BLaER1 treated with 17β-estradiol and CSF1 and Interleukin-3, amounts not matched to agents 10 nM and 100 nM (cell line): ENCODE results near the gene RBMS3.

Experiments used
- H3K27ac ChIP-seq, 11 experiments: shearing (Covaris generic); formaldehyde crosslinking; 2 replicates each; pipeline ENCODE4 v1.8.1; 2022
- H3K27me3 ChIP-seq, 11 experiments: shearing (Covaris generic); formaldehyde crosslinking; 2 replicates each; pipeline ENCODE4 v1.8.1; 2022
- H3K36me3 ChIP-seq, 11 experiments: shearing (Covaris generic); formaldehyde crosslinking; 2 replicates each; pipeline ENCODE4 v1.8.1; 2022
- H3K4me1 ChIP-seq, 10 experiments: shearing (Covaris generic); formaldehyde crosslinking; 2 replicates each; pipeline ENCODE4 v1.8.1; 2022
- H3K4me2 ChIP-seq, 11 experiments: shearing (Covaris generic); formaldehyde crosslinking; 2 replicates each; pipeline ENCODE4 v1.8.1; 2022
- H3K4me3 ChIP-seq, 10 experiments: shearing (Covaris generic); formaldehyde crosslinking; 2 replicates each; pipeline ENCODE4 v1.8.1; 2022
- H3K9ac ChIP-seq, 11 experiments: shearing (Covaris generic); formaldehyde crosslinking; 2 replicates each; pipeline ENCODE4 v1.8.1; 2022
- H3K9me3 ChIP-seq, 11 experiments: shearing (Covaris generic); formaldehyde crosslinking; replicated peaks in 1 of 11; 2 replicates each; pipeline ENCODE4 v1.8.1; 2022
- H4K20me1 ChIP-seq, 11 experiments: shearing (Covaris generic); formaldehyde crosslinking; 2 replicates each; pipeline ENCODE4 v1.8.1; 2022
- Cebpa-rat ChIP-seq, 11 experiments: shearing (Covaris generic); IDR thresholded peaks; 2 replicates each; pipeline ENCODE4 v1.8.1; 2022

Gene RBMS3

GRCh38 chr3:29503958-29504357 is 223.1 kb downstream of the RBMS3 start:
- H3K9me3 ChIP-seq, result no peaks in the 10 kb centered on the region
- H3K4me3 ChIP-seq, result no peak overlapping the region
- H3K27me3 ChIP-seq, result no peaks in the 10 kb centered on the region
- no peak overlapping the region for H3K4me2 ChIP-seq
- H4K20me1 ChIP-seq, result no peaks in the 10 kb centered on the region
- H3K9ac ChIP-seq, result no peak overlapping the region
- H3K4me1 ChIP-seq, result no peaks in the 10 kb centered on the region
- no peaks in the 10 kb centered on the region for H3K36me3 ChIP-seq
- TF ChIP-seq Cebpa-rat (IDR thresholded peaks at IDR 0.05), result no peak
- H3K27ac ChIP-seq, result no peak overlapping the region

GRCh38 chr3:29506502-29506901 is 225.6 kb downstream of the RBMS3 start:
- H3K9ac ChIP-seq, result no peak overlapping the region
- H3K9me3 ChIP-seq, result no peaks in the 10 kb centered on the region
- H3K4me2 ChIP-seq, result no peak overlapping the region
- no peaks in the 10 kb centered on the region for H4K20me1 ChIP-seq
- no peaks in the 10 kb centered on the region for H3K4me1 ChIP-seq
- no peaks in the 10 kb centered on the region for H3K27me3 ChIP-seq
- H3K36me3 ChIP-seq, result no peaks in the 10 kb centered on the region
- no peak overlapping the region for H3K27ac ChIP-seq
- no peak for TF ChIP-seq Cebpa-rat (IDR thresholded peaks at IDR 0.05)
- H3K4me3 ChIP-seq, result no peak overlapping the region

DNA sequence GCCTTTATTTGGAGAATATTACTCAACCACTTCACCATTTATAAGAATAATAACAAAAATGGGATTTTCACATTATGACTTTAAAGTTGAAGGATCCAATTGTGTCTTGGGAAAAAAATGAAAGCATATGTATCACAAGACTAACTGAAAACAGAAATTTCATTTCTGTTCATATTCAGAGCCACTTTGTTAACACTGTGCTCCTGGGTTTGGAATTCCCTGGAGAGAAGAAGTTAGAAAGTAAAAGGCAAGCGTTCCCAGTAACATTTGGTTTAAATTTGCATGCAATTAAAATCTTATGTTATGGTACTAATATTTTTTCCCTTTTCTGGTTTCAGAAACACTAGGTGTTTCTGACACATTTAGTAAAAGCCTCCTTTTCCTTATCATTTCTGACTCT is 230.8 kb downstream of the RBMS3 start:
- peaks cover 19 to 34% (median 32%) of the 10 kb centered on the region in 10 experiments; a peak in 19 of 20 replicates for H3K4me1 ChIP-seq
- H3K4me2 ChIP-seq, result no peak overlapping the region
- H3K4me3 ChIP-seq, result no peak overlapping the region
- no peak for TF ChIP-seq Cebpa-rat (IDR thresholded peaks at IDR 0.05)
- no peaks in the 10 kb centered on the region for H3K9me3 ChIP-seq
- H3K27me3 ChIP-seq, result no peaks in the 10 kb centered on the region
- no peaks in the 10 kb centered on the region for H4K20me1 ChIP-seq
- no peak overlapping the region for H3K27ac ChIP-seq
- H3K9ac ChIP-seq, result no peak overlapping the region
- H3K36me3 ChIP-seq, result no peaks in the 10 kb centered on the region

GRCh38 chr3:29512641-29513040 is 231.8 kb downstream of the RBMS3 start:
- TF ChIP-seq Cebpa-rat (IDR thresholded peaks at IDR 0.05), result no peak
- Histone ChIP-seq H3K9ac (no peak overlapping the region), H3K27me3 (no peaks in the 10 kb centered on the region), H3K4me1 (peaks cover 19 to 34% (median 32%) of the 10 kb centered on the region in 10 experiments; a peak in 19 of 20 replicates), H3K36me3 (no peaks in the 10 kb centered on the region), H3K4me2 (peak overlapping the region in 8 of 11 experiments; percentile 4 to 79 (median 62); a peak in 12 of 22 replicates), H4K20me1 (no peaks in the 10 kb centered on the region), H3K9me3 (no peaks in the 10 kb centered on the region), H3K27ac (peak overlapping the region in 2 of 11 experiments; percentile 6 to 14; a peak in 2 of 22 replicates), H3K4me3 (no peak overlapping the region)

DNA sequence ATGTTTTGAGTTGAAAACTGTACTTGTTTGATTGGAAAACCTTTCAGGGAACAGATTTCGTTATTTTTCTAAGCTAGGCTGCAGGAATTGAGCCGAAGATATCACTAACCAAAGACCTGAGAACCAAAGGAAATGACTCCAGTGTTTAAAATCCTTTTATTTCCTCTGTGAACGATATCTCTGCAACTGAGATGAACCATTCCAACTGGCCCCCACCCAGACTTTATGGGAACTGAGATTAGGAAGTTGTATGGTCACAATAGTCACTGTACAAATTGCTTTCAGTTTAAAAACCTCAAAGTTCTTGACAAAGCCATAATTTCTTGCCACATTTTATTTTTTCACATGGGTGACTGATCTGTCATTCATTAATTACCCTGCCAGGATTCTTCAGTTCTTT is 232.4 kb downstream of the RBMS3 start:
- peak overlapping the region in 6 of 11 experiments; percentile 9 to 66 (median 51); a peak in 9 of 22 replicates for H3K27ac ChIP-seq
- peak overlapping the region in 8 of 11 experiments; percentile 36 to 79 (median 62); a peak in 16 of 22 replicates for H3K4me2 ChIP-seq
- H4K20me1 ChIP-seq, result no peaks in the 10 kb centered on the region
- no peaks in the 10 kb centered on the region for H3K36me3 ChIP-seq
- no peak overlapping the region for H3K4me3 ChIP-seq
- no peak for TF ChIP-seq Cebpa-rat (IDR thresholded peaks at IDR 0.05)
- no peak overlapping the region for H3K9ac ChIP-seq
- peaks cover 19 to 34% (median 32%) of the 10 kb centered on the region in 10 experiments; a peak in 19 of 20 replicates for H3K4me1 ChIP-seq
- H3K9me3 ChIP-seq, result no peaks in the 10 kb centered on the region
- no peaks in the 10 kb centered on the region for H3K27me3 ChIP-seq

DNA sequence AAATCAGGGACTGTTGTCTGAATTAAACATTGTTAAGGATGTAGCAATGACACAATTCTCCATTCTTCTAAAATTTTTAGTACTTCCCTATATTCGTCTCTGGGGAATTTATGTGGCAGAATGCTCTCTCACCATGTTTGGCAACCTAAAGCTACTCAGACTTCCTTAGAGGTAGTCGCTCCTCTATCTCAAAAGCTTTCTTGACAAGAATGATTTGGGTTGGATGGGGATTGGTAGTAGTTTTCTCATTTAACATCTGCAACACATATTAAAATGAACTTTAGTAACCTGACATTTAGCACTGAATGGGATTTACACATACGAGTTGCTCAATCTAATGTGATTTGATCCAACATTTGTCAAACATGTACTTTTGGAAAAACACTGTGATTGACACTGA is 233.3 kb downstream of the RBMS3 start:
- H3K27ac ChIP-seq, result peak overlapping the region in 6 of 11 experiments; percentile 9 to 66 (median 51); a peak in 9 of 22 replicates
- TF ChIP-seq Cebpa-rat (IDR thresholded peaks at IDR 0.05), result peak in 1 of 11 experiments; percentile 58; a peak in 2 of 22 replicates
- no peak overlapping the region for H3K9ac ChIP-seq
- no peaks in the 10 kb centered on the region for H3K27me3 ChIP-seq
- no peak overlapping the region for H3K4me3 ChIP-seq
- peaks cover 19 to 34% (median 32%) of the 10 kb centered on the region in 10 experiments; a peak in 19 of 20 replicates for H3K4me1 ChIP-seq
- H3K4me2 ChIP-seq, result peak overlapping the region in 10 of 11 experiments; percentile 0 to 79 (median 56); a peak in 16 of 22 replicates
- H3K9me3 ChIP-seq, result no peaks in the 10 kb centered on the region
- no peaks in the 10 kb centered on the region for H3K36me3 ChIP-seq
- H4K20me1 ChIP-seq, result no peaks in the 10 kb centered on the region

DNA sequence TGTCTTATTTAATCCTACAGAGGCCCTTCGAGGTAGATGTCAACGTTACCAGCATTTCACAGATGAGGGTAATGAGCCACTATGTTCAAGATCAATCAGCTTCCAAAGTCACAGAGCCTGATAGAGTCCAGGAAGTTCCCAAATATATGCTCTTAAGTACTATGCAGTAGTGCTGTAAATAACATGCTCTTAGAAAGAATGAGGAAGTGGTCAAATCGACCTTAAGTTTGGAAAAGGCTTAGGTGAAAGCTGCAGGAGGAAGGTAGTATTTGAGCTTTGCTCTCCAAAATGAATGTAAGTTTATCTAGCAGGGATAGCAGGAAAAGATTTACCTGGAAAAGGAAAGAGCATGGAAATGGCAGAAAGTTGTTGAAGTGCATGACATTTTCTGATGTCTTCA is 234.0 kb downstream of the RBMS3 start:
- Histone ChIP-seq H4K20me1 (no peaks in the 10 kb centered on the region), H3K36me3 (no peaks in the 10 kb centered on the region), H3K27ac (no peak overlapping the region), H3K4me2 (peak overlapping the region in 7 of 11 experiments; percentile 2 to 79 (median 45); a peak in 13 of 22 replicates), H3K4me1 (peaks cover 19 to 34% (median 32%) of the 10 kb centered on the region in 10 experiments; a peak in 19 of 20 replicates), H3K9ac (no peak overlapping the region), H3K9me3 (no peaks in the 10 kb centered on the region), H3K27me3 (no peaks in the 10 kb centered on the region), H3K4me3 (no peak overlapping the region)
- no peak for TF ChIP-seq Cebpa-rat (IDR thresholded peaks at IDR 0.05)

DNA sequence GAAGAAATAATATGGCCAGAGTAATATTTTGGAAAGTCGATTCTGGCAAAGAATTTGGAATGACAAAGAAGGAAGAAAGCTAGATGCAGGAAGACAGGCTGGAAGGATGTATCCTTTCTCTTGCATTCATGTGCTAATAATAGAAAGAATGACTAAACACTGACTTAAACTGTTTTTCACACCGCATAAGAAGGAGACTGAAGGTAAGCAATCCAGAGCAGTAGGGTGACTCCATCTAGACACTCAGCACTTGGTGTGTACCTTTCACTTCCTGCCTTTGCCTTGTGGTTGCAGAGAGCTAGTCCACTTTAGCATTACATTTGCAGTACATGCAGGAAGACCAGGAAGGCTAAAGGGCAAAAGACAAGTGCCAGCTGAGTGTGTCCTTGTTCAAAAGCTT is 234.6 kb downstream of the RBMS3 start:
- H3K4me2 ChIP-seq, result peak overlapping the region in 7 of 11 experiments; percentile 2 to 79 (median 45); a peak in 13 of 22 replicates
- H3K9ac ChIP-seq, result no peak overlapping the region
- H3K4me3 ChIP-seq, result no peak overlapping the region
- H3K27ac ChIP-seq, result no peak overlapping the region
- no peaks in the 10 kb centered on the region for H4K20me1 ChIP-seq
- peaks cover 19 to 34% (median 32%) of the 10 kb centered on the region in 10 experiments; a peak in 19 of 20 replicates for H3K4me1 ChIP-seq
- no peaks in the 10 kb centered on the region for H3K27me3 ChIP-seq
- no peaks in the 10 kb centered on the region for H3K9me3 ChIP-seq
- no peaks in the 10 kb centered on the region for H3K36me3 ChIP-seq
- no peak for TF ChIP-seq Cebpa-rat (IDR thresholded peaks at IDR 0.05)

DNA sequence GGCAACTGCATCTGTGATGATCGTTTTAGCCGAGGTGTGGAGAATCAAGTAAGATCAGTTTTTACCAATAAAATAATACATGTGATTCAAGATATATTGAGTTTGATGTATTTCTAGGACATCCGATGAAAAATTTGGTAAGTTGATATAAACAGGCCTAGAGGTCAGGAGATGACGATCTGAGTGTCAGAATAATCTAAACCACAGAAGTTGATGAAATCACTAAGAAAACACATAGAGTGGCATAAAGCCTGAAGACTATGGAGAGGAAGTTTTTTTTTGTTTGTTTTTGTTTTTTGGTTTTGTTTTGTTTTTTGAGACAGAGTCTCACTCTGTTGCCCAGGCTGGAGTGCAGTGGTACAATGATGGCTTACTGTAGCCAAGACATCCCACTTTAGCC is 235.3 kb downstream of the RBMS3 start:
- Histone ChIP-seq H3K9ac (no peak overlapping the region), H3K36me3 (no peaks in the 10 kb centered on the region), H3K4me3 (no peak overlapping the region), H3K9me3 (no peaks in the 10 kb centered on the region), H3K27me3 (no peaks in the 10 kb centered on the region), H3K27ac (no peak overlapping the region), H4K20me1 (no peaks in the 10 kb centered on the region), H3K4me2 (peak overlapping the region in 1 of 11 experiments; percentile 64; a peak in 2 of 22 replicates), H3K4me1 (peaks cover 19 to 34% (median 32%) of the 10 kb centered on the region in 10 experiments; a peak in 19 of 20 replicates)
- no peak for TF ChIP-seq Cebpa-rat (IDR thresholded peaks at IDR 0.05)

- Histone ChIP-seq H3K36me3 (no peaks in the 10 kb centered on the region), H3K27ac (no peak overlapping the region), H3K4me3 (no peak overlapping the region), H3K4me1 (peaks cover 0 to 2% (median under 1%) of the 10 kb centered on the region in 10 experiments; a peak in 9 of 20 replicates), H3K9me3 (no peaks in the 10 kb centered on the region), H3K9ac (no peak overlapping the region), H3K4me2 (no peak overlapping the region), H4K20me1 (no peaks in the 10 kb centered on the region; a peak in 1 of 22 replicates), H3K27me3 (no peaks in the 10 kb centered on the region)
- no peak for TF ChIP-seq Cebpa-rat (IDR thresholded peaks at IDR 0.05)
These were observed 239.9 kb downstream of the RBMS3 start for GRCh38 chr3:29520764-29521163.
